ENCODE results near the gene PSMD9. TPM values are rescaled to one million over a fixed set of nuclear protein-coding genes. Genes with fewer than 3 reads are reported as not detected.

The PSMD9 gene
- polyA plus RNA-seq, 1 donor (not counting 4 experiments of a cell fraction or from before 2014, with no cell fraction given), result 84.8 TPM

GRCh38 chr12:121845701-121846100, 42.9 kb upstream of the PSMD9 start:
- H3K9me1 ChIP-seq (ENCODE audit: control insufficient read depth, extremely low read depth, insufficient read depth, low read length), result no peaks in the 10 kb centered on the region
- FAIRE-seq (no peak), DNase-seq (ENCODE audit: low read depth, low spot score) (no peak)
- H3K36me3 ChIP-seq (ENCODE audit: control insufficient read depth in 2 of 2, extremely low read depth in 1 of 2, insufficient read depth in 2 of 2, low read length in 2 of 2), result no peaks in the 10 kb centered on the region
- no peak overlapping the region for H2AFZ ChIP-seq (ENCODE audit: control insufficient read depth, low read length)
- dilution Hi-C loops (cut with MboI; ENCODE audit: extremely low pct_ligation_motif_present, low sequenced_read_pairs), result no loop called here
- TF ChIP-seq CTCF (optimal IDR thresholded peaks at IDR 0.05 in 1 of 3, IDR thresholded peaks at IDR 0.05 in 1 of 3, conservative IDR thresholded peaks at IDR 0.05 in 1 of 3; ENCODE audit: extremely low read depth in 1 of 3, insufficient read depth in 2 of 3, low read length in 3 of 3) (no peak), EZH2 (IDR thresholded peaks at IDR 0.05; ENCODE audit: low read length) (no peak)
- no peaks in the 10 kb centered on the region for H3K4me1 ChIP-seq (ENCODE audit: control insufficient read depth, extremely low read depth, insufficient read depth, low read length)
- no peaks in the 10 kb centered on the region for H3K27me3 ChIP-seq (ENCODE audit: control insufficient read depth, extremely low read depth, insufficient read depth, low read length)
- no peak overlapping the region for H3K4me3 ChIP-seq (ENCODE audit: control insufficient read depth in 2 of 3, extremely low read depth in 1 of 3, insufficient read depth in 2 of 3, low read depth in 1 of 3, low read length in 3 of 3)
- H3K4me2 ChIP-seq (ENCODE audit: control insufficient read depth, extremely low read depth, insufficient read depth, low read depth, low read length), result no peak overlapping the region
- no peak overlapping the region for H3K9ac ChIP-seq (ENCODE audit: control insufficient read depth, extremely low read depth, insufficient read depth, low read length)
- H3K79me2 ChIP-seq (ENCODE audit: control insufficient read depth, insufficient read depth, low read length), result no peaks in the 10 kb centered on the region
- no peak overlapping the region for H3K27ac ChIP-seq (ENCODE audit: control insufficient read depth, insufficient read depth, low read length)
- no peaks in the 10 kb centered on the region for H4K20me1 ChIP-seq (ENCODE audit: control insufficient read depth, extremely low read depth, insufficient read depth, low read length)
- no peaks in the 10 kb centered on the region for H3K9me3 ChIP-seq (ENCODE audit: control insufficient read depth, low read depth, low read length)

- H3K9ac ChIP-seq (ENCODE audit: control insufficient read depth, extremely low read depth, insufficient read depth, low read length), result no peak overlapping the region
- TF ChIP-seq CTCF (optimal IDR thresholded peaks at IDR 0.05 in 1 of 3, IDR thresholded peaks at IDR 0.05 in 1 of 3, conservative IDR thresholded peaks at IDR 0.05 in 1 of 3; ENCODE audit: extremely low read depth in 1 of 3, insufficient read depth in 2 of 3, low read length in 3 of 3) (no peak), EZH2 (IDR thresholded peaks at IDR 0.05; ENCODE audit: low read length) (no peak)
- dilution Hi-C loops (cut with MboI; ENCODE audit: extremely low pct_ligation_motif_present, low sequenced_read_pairs), result no loop called here
- H3K79me2 ChIP-seq (ENCODE audit: control insufficient read depth, insufficient read depth, low read length), result no peaks in the 10 kb centered on the region
- H4K20me1 ChIP-seq (ENCODE audit: control insufficient read depth, extremely low read depth, insufficient read depth, low read length), result no peaks in the 10 kb centered on the region
- no peak for FAIRE-seq
- no peaks in the 10 kb centered on the region for H3K9me3 ChIP-seq (ENCODE audit: control insufficient read depth, low read depth, low read length)
- no peaks in the 10 kb centered on the region for H3K9me1 ChIP-seq (ENCODE audit: control insufficient read depth, extremely low read depth, insufficient read depth, low read length)
- H3K36me3 ChIP-seq (ENCODE audit: control insufficient read depth in 2 of 2, extremely low read depth in 1 of 2, insufficient read depth in 2 of 2, low read length in 2 of 2), result no peaks in the 10 kb centered on the region
- no peak overlapping the region for H3K4me2 ChIP-seq (ENCODE audit: control insufficient read depth, extremely low read depth, insufficient read depth, low read depth, low read length)
- no peak for DNase-seq (ENCODE audit: low read depth, low spot score)
- H3K27ac ChIP-seq (ENCODE audit: control insufficient read depth, insufficient read depth, low read length), result no peak overlapping the region
- H3K27me3 ChIP-seq (ENCODE audit: control insufficient read depth, extremely low read depth, insufficient read depth, low read length), result no peaks in the 10 kb centered on the region
- no peak overlapping the region for H3K4me3 ChIP-seq (ENCODE audit: control insufficient read depth in 2 of 3, extremely low read depth in 1 of 3, insufficient read depth in 2 of 3, low read depth in 1 of 3, low read length in 3 of 3)
- no peaks in the 10 kb centered on the region for H3K4me1 ChIP-seq (ENCODE audit: control insufficient read depth, extremely low read depth, insufficient read depth, low read length)
- H2AFZ ChIP-seq (ENCODE audit: control insufficient read depth, low read length), result no peak overlapping the region
These were observed 39.4 kb upstream of the PSMD9 start for GRCh38 chr12:121849211-121849610.
